K562 (cell line): ENCODE results near the gene PRRX1. TPM values are rescaled to one million over a fixed set of nuclear protein-coding genes. Genes with fewer than 3 reads are reported as not detected.

Experiments used
- ATAC-seq: fragments of 200-7000 bp; cut with Tn5 transposase; 3 replicates; pipeline ENCODE4 v1.9.1; 2020; ENCODE audit warnings: moderate library complexity
- BruUV-seq: library from RNA; stranded (reverse); fragments of 400-500 nt; replicated peaks from 2 replicates; lab custom pipeline; 2021; lab: Mats Ljungman, UMichigan
- CTCF ChIA-PET: fragments of 300-600 bp; formaldehyde crosslinking; extraction: SDS; loops from one replicate; lab custom pipeline; 2021; ENCODE audit warnings: low intra/inter-chr PET ratio; lab: Yijun Ruan, JAX
- POLR2A ChIA-PET: fragments of 300-600, 350-650 bp; sonication (Branson Sonifier 250); formaldehyde crosslinking; extraction: SDS; loops from one replicate; lab custom pipeline; 2021; ENCODE audit warnings: antibody characterized with exemption, inconsistent platforms; lab: Yijun Ruan, JAX
- DNase-seq, 4 experiments: peaks; one replicate each; pipeline versions ENCODE4 v3.0.0 to v3.0.0-alpha.2; 2011 to 2018; ENCODE audit warnings: low spot score in 3 of 4, mixed read lengths in 3 of 4; ENCODE audit errors: extremely low read depth in 1 of 4
- FAIRE-seq: peaks from 2 replicates; lab custom pipeline; 2011; peaks lifted over from hg19 to GRCh38; lab: Jason Lieb, UNC
- H2AFZ ChIP-seq: 2 replicates; pipeline ENCODE4 v1.6.0; 2011; ENCODE audit warnings: low read depth, low read length, control low read depth, inconsistent platforms
- H3K27ac ChIP-seq: fragments of 200-600 bp; 3 replicates; pipeline ENCODE4 v1.8.0; 2011; ENCODE audit warnings: low read depth, mild to moderate bottlenecking, control low read depth, inconsistent platforms, low read length, moderate library complexity, mixed read lengths; ENCODE audit errors: extremely low read depth
- H3K27me3 ChIP-seq, 2 experiments: fragments of 300-600 bp in 1 of 2; 2 replicates in 1 of 2; 3 replicates in 1 of 2; pipeline versions ENCODE4 v1.6.0 to v1.8.0; 2011; ENCODE audit warnings: inconsistent platforms in 2 of 2, low read length in 2 of 2, mild to moderate bottlenecking in 1 of 2, mixed read lengths in 1 of 2, moderate library complexity in 1 of 2; ENCODE audit not compliant: control insufficient read depth in 2 of 2, insufficient read depth in 2 of 2
- H3K36me3 ChIP-seq: fragments of 300-600 bp; 3 replicates; pipeline ENCODE4 v1.8.0; 2011; ENCODE audit warnings: mild to moderate bottlenecking, low read length, inconsistent platforms; ENCODE audit not compliant: control insufficient read depth, insufficient read depth
- H3K4me1 ChIP-seq, 2 experiments: fragments of 200-600 bp in 1 of 2; replicated peaks in 1 of 2; 2 replicates in 1 of 2; 3 replicates in 1 of 2; pipeline versions ENCODE4 v1.5.1 to v1.8.0; 2011; ENCODE audit warnings: inconsistent platforms in 2 of 2, low read length in 2 of 2, mild to moderate bottlenecking in 1 of 2, mixed read lengths in 1 of 2, moderate library complexity in 1 of 2; ENCODE audit not compliant: control insufficient read depth in 2 of 2, insufficient read depth in 2 of 2
- H3K4me2 ChIP-seq: 2 replicates; pipeline ENCODE4 v1.6.1; 2011; ENCODE audit warnings: low read length, control low read depth, inconsistent platforms, mixed read lengths; ENCODE audit not compliant: insufficient read depth
- H3K4me3 ChIP-seq: fragments of 200-600 bp; sonication (generic), shearing (Covaris generic); 2 replicates; pipeline ENCODE4 v1.5.1; 2016; ENCODE audit warnings: control low read depth, inconsistent platforms
- H3K79me2 ChIP-seq: fragments of 200-600 bp; 3 replicates; pipeline ENCODE4 v1.8.0; 2011; ENCODE audit warnings: low read length, inconsistent platforms; ENCODE audit not compliant: control insufficient read depth, insufficient read depth
- H3K9ac ChIP-seq, 2 experiments: 2 replicates each; pipeline versions ENCODE4 v1.6.0 to v1.6.1; 2011; ENCODE audit warnings: low read depth in 2 of 2, low read length in 2 of 2, control low read depth in 1 of 2, inconsistent platforms in 1 of 2, mild to moderate bottlenecking in 1 of 2, mixed read lengths in 1 of 2; ENCODE audit not compliant: insufficient read depth in 1 of 2
- H3K9me1 ChIP-seq: one replicate; pipeline ENCODE4 v1.6.0; 2011; ENCODE audit warnings: inconsistent platforms, mild to moderate bottlenecking, low read length, moderate library complexity; ENCODE audit not compliant: control insufficient read depth, insufficient read depth
- H3K9me3 ChIP-seq: replicated peaks from 2 replicates; pipeline ENCODE4 v1.5.1; 2011; ENCODE audit warnings: low read depth, low read length, inconsistent platforms; ENCODE audit not compliant: control insufficient read depth, insufficient read depth
- H4K20me1 ChIP-seq: replicated peaks from 2 replicates; pipeline ENCODE4 v1.6.1; 2011; ENCODE audit warnings: low read length, inconsistent platforms, mixed read lengths; ENCODE audit not compliant: control insufficient read depth, insufficient read depth
- MCM7 ChIP-seq, 2 experiments: fragments of 450-650 bp; IDR thresholded peaks; 2 replicates each; pipeline ENCODE4 v1.6.1; 2016 to 2018
- TRIM24 ChIP-seq, 2 experiments: fragments of 450-650 bp; IDR thresholded peaks; 2 replicates each; pipeline ENCODE4 v1.6.1; 2016
- ZBTB5 ChIP-seq: fragments of 450-650 bp; IDR thresholded peaks from 2 replicates; pipeline ENCODE4 v1.6.1; 2017; ENCODE audit warnings: antibody characterized with exemption
- WGBS: fragments of 100-300 bp; shearing (Covaris generic); methylation state at CpG from one replicate; pipeline ENCODE4 v1.1.6; 2016; ENCODE audit warnings: low coverage, mixed read lengths; ENCODE audit not compliant: insufficient coverage; ENCODE audit errors: missing lambda C conversion rate; 5-methylcytosine and 5-hydroxymethylcytosine counted together
- in situ Hi-C: fragments of 300-500 bp; cut with MboI; formaldehyde crosslinking; loops from 4 replicates; pipeline ENCODE4 v1.15.0; 2018; ENCODE audit warnings: inconsistent platforms, mixed read lengths
- intact Hi-C: fragments of 100-400 bp; cut with micrococcal nuclease; formaldehyde crosslinking; loops from 2 replicates; pipeline ENCODE4 v1.14.2; 2022
- polyA plus RNA-seq, 8 experiments: library from polyadenylated mRNA; depleted of rRNA in 4 of 8; stranded (reverse) in 5 of 8; unstranded in 3 of 8; fragments of >200 nt; fragmentation: Nextera tagmentation in 2 of 8; fragmentation: Illumina TruSeq in 1 of 8; extraction: Ambion mirVana in 2 of 8; extraction: Trizol in 1 of 8; gene quantifications; 2 replicates each; pipeline versions ENCODE4 v1.2.1 to v1.2.3, GENCODE V29; 2011 to 2014; ENCODE audit warnings: inconsistent platforms in 1 of 8, missing spikeins in 1 of 8
- total RNA-seq, 7 experiments: library from RNA; depleted of rRNA in 6 of 7; stranded (reverse); fragments of >200 nt in 6 of 7; fragmentation: Illumina TruSeq in 2 of 7; extraction: Trizol in 2 of 7; gene quantifications; 2 replicates each; pipeline versions ENCODE4 v1.2.1 to v1.2.3, GENCODE V29; 2011 to 2021; ENCODE audit warnings: low replicate concordance in 1 of 7

Gene PRRX1
- total and polyA plus RNA-seq, 9 of the 15 experiments (the other 6 are each of a cell fraction or from before 2014, with no cell fraction given) = not detected

DNA sequence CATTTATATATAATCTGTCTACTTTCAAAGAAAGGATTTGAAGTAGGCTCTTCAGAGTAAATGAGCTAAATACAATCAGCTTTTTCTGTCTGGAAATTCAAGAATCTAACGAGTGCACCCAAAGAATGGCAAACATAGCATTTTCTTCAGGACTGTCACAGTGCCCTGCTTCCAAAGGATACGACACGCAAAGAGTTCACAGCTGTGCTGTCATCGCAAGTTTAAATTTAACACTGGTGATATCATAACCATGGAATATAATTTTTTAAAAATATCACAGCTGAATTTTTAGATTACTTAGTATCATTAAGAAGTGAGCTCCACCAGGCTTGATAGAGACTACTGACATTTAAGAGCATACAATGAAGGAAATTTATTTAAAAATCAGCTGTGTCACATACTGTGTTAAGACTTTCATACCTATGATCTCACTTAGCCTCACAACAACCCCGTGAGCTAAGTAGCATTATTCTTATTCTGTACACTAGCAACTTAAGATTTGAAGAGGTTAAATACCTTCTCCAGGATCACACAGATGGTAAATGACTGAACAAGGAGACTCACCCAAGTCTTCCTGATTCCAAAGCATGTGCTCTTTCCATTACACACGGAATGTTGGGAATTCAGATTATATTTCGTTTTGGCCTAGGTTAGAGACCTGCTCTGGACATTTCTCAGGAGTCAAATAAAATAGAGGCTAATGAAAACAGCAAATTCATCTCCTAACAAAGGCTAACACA, 46.2 kb upstream of the PRRX1 start (continued):
- TF ChIP-seq MCM7 (IDR thresholded peaks at IDR 0.05) = no peak
- TF ChIP-seq TRIM24 (IDR thresholded peaks at IDR 0.05) = no peak

DNA sequence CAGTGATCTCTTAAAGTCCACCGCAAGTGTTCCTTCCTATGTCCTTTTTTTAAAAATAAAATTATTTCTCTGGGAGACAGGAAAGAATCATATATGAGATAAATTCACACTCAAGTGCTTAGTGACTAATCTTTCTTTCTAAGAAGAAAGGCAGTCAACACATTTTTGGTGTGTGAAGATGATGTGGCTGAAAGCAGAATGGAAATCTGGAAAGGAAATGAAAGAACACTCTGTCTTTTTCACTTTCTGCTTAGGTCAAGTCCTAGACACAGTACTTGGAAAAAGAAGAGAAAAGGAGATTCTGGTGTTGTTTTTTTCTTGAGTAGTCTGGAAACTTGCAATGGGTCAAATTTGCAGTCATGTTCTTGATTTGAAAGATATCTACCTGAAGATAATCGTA, 45.5 kb upstream of the PRRX1 start:
- Histone ChIP-seq H3K79me2 (no peaks in the 10 kb centered on the region), H3K4me2 (no peak overlapping the region), H3K4me1 (no peaks in the 10 kb centered on the region), H3K9me1 (no peaks in the 10 kb centered on the region), H3K9me3 (no peaks in the 10 kb centered on the region), H3K4me3 (no peak overlapping the region), H2AFZ (no peak overlapping the region), H3K27me3 (no peaks in the 10 kb centered on the region), H3K27ac (no peak overlapping the region), H4K20me1 (no peaks in the 10 kb centered on the region), H3K9ac (no peak overlapping the region), H3K36me3 (no peaks in the 10 kb centered on the region)
- BruUV-seq = no TSS peak
- ChIA-PET POLR2A (no interaction called here), CTCF (no interaction called here)
- TF ChIP-seq ZBTB5 = no peak
- in situ Hi-C loops = no loop called here
- 5% methylated on average over 2 of the region's 2 CpGs for WGBS
- DNase-seq (no peak), FAIRE-seq (peak; percentile 11), ATAC-seq (no peak)
- intact Hi-C loops = no loop called here
